GM23248 (cell line): ENCODE measurements around the gene TIGD6. TPM values are rescaled to one million over a fixed set of nuclear protein-coding genes. Genes with fewer than 3 reads are reported as not detected.

Experiments
- DNase-seq: peaks from one replicate; pipeline ENCODE4 v3.0.0-alpha.2; 2015
- H2AFZ ChIP-seq: fragments of 200-600 bp; sonication (generic); 2 replicates; pipeline ENCODE4 v1.6.1; 2016; ENCODE audit warnings: antibody characterized with exemption
- H3F3A ChIP-seq: fragments of 200-600 bp; sonication (generic); 2 replicates; pipeline ENCODE4 v1.6.1; 2016; ENCODE audit warnings: mild to moderate bottlenecking, antibody characterized with exemption, mixed run types; ENCODE audit not compliant: insufficient read depth
- H3K27ac ChIP-seq: fragments of 200-600 bp; sonication (generic); 2 replicates; pipeline ENCODE4 v1.5.1; 2016; ENCODE audit warnings: mild to moderate bottlenecking
- H3K27me3 ChIP-seq: fragments of 200-600 bp; sonication (generic); replicated peaks from 2 replicates; pipeline ENCODE4 v1.6.1; 2016; ENCODE audit warnings: mild to moderate bottlenecking; ENCODE audit not compliant: insufficient read depth
- H3K36me3 ChIP-seq: fragments of 200-600 bp; sonication (generic); 2 replicates; pipeline ENCODE4 v1.6.1; 2016; ENCODE audit warnings: low read depth, mild to moderate bottlenecking
- H3K4me1 ChIP-seq: fragments of 200-600 bp; sonication (generic); 2 replicates; pipeline ENCODE4 v1.6.1; 2016; ENCODE audit warnings: mild to moderate bottlenecking; ENCODE audit not compliant: insufficient read depth
- H3K4me2 ChIP-seq: fragments of 200-600 bp; sonication (generic); one replicate; pipeline ENCODE4 v1.6.1; 2016; ENCODE audit warnings: mild to moderate bottlenecking; ENCODE audit not compliant: unreplicated experiment
- H3K4me3 ChIP-seq: fragments of 200-600 bp; sonication (generic); 2 replicates; pipeline ENCODE4 v1.5.1; 2016; ENCODE audit warnings: mild to moderate bottlenecking
- H3K79me2 ChIP-seq: fragments of 200-600 bp; sonication (generic); 2 replicates; pipeline ENCODE4 v1.6.1; 2016; ENCODE audit warnings: mild to moderate bottlenecking; ENCODE audit not compliant: insufficient read depth
- H3K9ac ChIP-seq: fragments of 200-600 bp; sonication (generic); 2 replicates; pipeline ENCODE4 v1.6.1; 2016; ENCODE audit warnings: mild to moderate bottlenecking
- H3K9me2 ChIP-seq: fragments of 200-600 bp; sonication (generic); 2 replicates; pipeline ENCODE4 v1.6.1; 2016; ENCODE audit warnings: mixed run types, mild to moderate bottlenecking, moderate library complexity; ENCODE audit not compliant: insufficient read depth
- H3K9me3 ChIP-seq: fragments of 200-600 bp; sonication (generic); one replicate; pipeline ENCODE4 v1.6.1; 2017; ENCODE audit warnings: low read depth
- H4K20me1 ChIP-seq: fragments of 200-600 bp; sonication (generic); 2 replicates; pipeline ENCODE4 v1.6.0; 2016; ENCODE audit not compliant: insufficient read depth
- EZH2 ChIP-seq: fragments of 200-600 bp; sonication (generic); IDR thresholded peaks from 2 replicates; pipeline ENCODE4 v1.6.1; 2018; ENCODE audit warnings: antibody characterized with exemption, mild to moderate bottlenecking; ENCODE audit not compliant: insufficient read depth, poor library complexity, severe bottlenecking
- EZH2phosphoT487 ChIP-seq: fragments of 200-600 bp; sonication (generic); IDR thresholded peaks from 2 replicates; pipeline ENCODE4 v1.6.1; 2018; ENCODE audit warnings: antibody characterized with exemption, moderate library complexity, mild to moderate bottlenecking, low read depth; ENCODE audit not compliant: insufficient read depth
- WGBS, 2 experiments: methylation state at CpG; one replicate each; pipeline ENCODE4 v1.1.6; 2015 to 2017; ENCODE audit warnings: low lambda C conversion rate in 2 of 2, low coverage in 1 of 2; ENCODE audit errors: missing lambda C conversion rate in 2 of 2; 5-methylcytosine and 5-hydroxymethylcytosine counted together
- in situ Hi-C: fragments of 300-500 bp; cut with MboI; formaldehyde crosslinking; loops from 2 replicates; pipeline ENCODE4 v1.15.0; 2020
- polyA plus RNA-seq: library from polyadenylated mRNA; unstranded; fragments of >200 nt; fragmentation: Nextera tagmentation; extraction: Ambion mirVana; gene quantifications from 2 replicates; pipeline ENCODE4 v1.2.1, GENCODE V29; 2016
- total RNA-seq: library from RNA; depleted of rRNA; stranded (reverse); fragments of >200 nt; shearing (Covaris generic); gene quantifications from 2 replicates; pipeline ENCODE4 v1.2.3, GENCODE V29; 2014

TIGD6 gene
- total and polyA plus RNA-seq, 2 experiments from 2014 or later = 4.6 to 5.3 TPM

GRCh38 chr5:149999866-150000255 is 593 bp downstream of the TIGD6 start:
- Histone ChIP-seq H3K4me1 (peaks cover 23% of the 10 kb centered on the region), H3K36me3 (0 out of 2 replicates have a peak, but pooled peaks cover 3% of the 10 kb centered on the region), H3K9me3 (no peaks in the 10 kb centered on the region), H3K9me2 (no peaks in the 10 kb centered on the region), H3K4me3 (peak overlapping the region; percentile 86), H3F3A (peaks cover 26% of the 10 kb centered on the region), H3K27me3 (no peaks in the 10 kb centered on the region), H3K9ac (peak overlapping the region; percentile 95), H3K4me2 (peak overlapping the region; percentile 96), H3K27ac (peak overlapping the region; percentile 89), H4K20me1 (no peaks in the 10 kb centered on the region), H3K79me2 (peaks cover 59% of the 10 kb centered on the region), H2AFZ (peak overlapping the region; percentile 66)
- in situ Hi-C loops = no loop called here
- WGBS, 2 experiments = 2 to 4% methylated on average over 7 of the region's 7 CpGs
- no peak for DNase-seq
- no peak for TF ChIP-seq EZH2phosphoT487
- no peak for TF ChIP-seq EZH2

GRCh38 chr5:149999359-149999758 is 1.1 kb downstream of the TIGD6 start:
- Histone ChIP-seq H3K4me2 (peak overlapping the region; percentile 96), H3K9me2 (no peaks in the 10 kb centered on the region), H3K4me1 (peaks cover 28% of the 10 kb centered on the region), H4K20me1 (no peaks in the 10 kb centered on the region), H3K36me3 (no peaks in the 10 kb centered on the region), H3F3A (peaks cover 31% of the 10 kb centered on the region), H2AFZ (peak overlapping the region; percentile 66), H3K9ac (peak overlapping the region; percentile 95), H3K27me3 (no peaks in the 10 kb centered on the region), H3K4me3 (peak overlapping the region; percentile 86), H3K79me2 (peaks cover 54% of the 10 kb centered on the region), H3K9me3 (no peaks in the 10 kb centered on the region), H3K27ac (peak overlapping the region; percentile 89)
- TF ChIP-seq EZH2 = no peak
- TF ChIP-seq EZH2phosphoT487 = no peak
- in situ Hi-C loops = no loop called here
- DNase-seq = peak; percentile 4
- 96% methylated on average over 3 of the region's 3 CpGs for WGBS, 2 experiments

- Histone ChIP-seq H3K36me3 (no peaks in the 10 kb centered on the region), H3K4me1 (peaks cover 32% of the 10 kb centered on the region), H3K27me3 (no peaks in the 10 kb centered on the region), H3K27ac (no peak overlapping the region), H3K9me2 (no peaks in the 10 kb centered on the region), H2AFZ (no peak overlapping the region), H3K4me2 (no peak overlapping the region), H3K9ac (no peak overlapping the region), H3K9me3 (no peaks in the 10 kb centered on the region), H3F3A (peaks cover 37% of the 10 kb centered on the region), H3K4me3 (no peak overlapping the region), H4K20me1 (no peaks in the 10 kb centered on the region), H3K79me2 (peaks cover 43% of the 10 kb centered on the region)
- 98 to 99% methylated on average over 3 of the region's 3 CpGs for WGBS, 2 experiments
- in situ Hi-C loops = no loop called here
- DNase-seq = no peak
- no peak for TF ChIP-seq EZH2
- TF ChIP-seq EZH2phosphoT487 = no peak
Measured at GRCh38 chr5:149998281-149998680, 2.2 kb downstream of the TIGD6 start.

GRCh38 chr5:149996205-149996890 is 4.1 kb downstream of the TIGD6 start:
- WGBS, 2 experiments = 96 to 100% methylated on average over 6 of the region's 6 CpGs
- Histone ChIP-seq H3F3A (peaks cover 29% of the 10 kb centered on the region), H3K9ac (no peak overlapping the region), H2AFZ (no peak overlapping the region), H3K36me3 (no peaks in the 10 kb centered on the region), H4K20me1 (no peaks in the 10 kb centered on the region), H3K4me3 (no peak overlapping the region), H3K9me3 (no peaks in the 10 kb centered on the region), H3K27ac (no peak overlapping the region), H3K4me1 (peaks cover 17% of the 10 kb centered on the region), H3K9me2 (no peaks in the 10 kb centered on the region), H3K27me3 (no peaks in the 10 kb centered on the region), H3K4me2 (no peak overlapping the region), H3K79me2 (peaks cover 24% of the 10 kb centered on the region)
- TF ChIP-seq EZH2phosphoT487 (no peak), EZH2 (no peak)
- no peak for DNase-seq
- in situ Hi-C loops = no loop called here
